ENCODE data around the gene MRPL18. TPM values are rescaled to one million over a fixed set of nuclear protein-coding genes. Genes with fewer than 3 reads are reported as not detected.

MRPL18 gene
- total and polyA plus RNA-seq, 2 of the 8 experiments (the other 6 are each of a cell fraction or from before 2014, with no cell fraction given) = 58.7 to 79.8 TPM

- no peak for TF ChIP-seq EP300 (IDR thresholded peaks at IDR 0.05; ENCODE audit: borderline replicate concordance in 1 of 2, low read depth in 2 of 2, low read length in 2 of 2)
- no peak for TF ChIP-seq TEAD4 (IDR thresholded peaks at IDR 0.05; ENCODE audit: low read depth, low read length)
These were observed 45.2 kb upstream of the MRPL18 start (continued) for GRCh38 chr6:159745081-159745480.

Data from H1 (cell line).